GM18511 (cell line): ENCODE data around the gene DCTD.

Source experiments
- ATAC-seq: cut with Tn5 transposase; IDR thresholded peaks from one replicate; pipeline ENCODE4 v1.9.1; 2021; ENCODE audit warnings: mild to moderate bottlenecking, moderate library complexity; ENCODE audit not compliant: unreplicated experiment

The DCTD gene

GRCh38 chr4:182917182-182918043 lies at the start of gene DCTD:
TSS of gene DCTD (minus strand) at chr4:182917386. CDS start at chr4:182915568, 1,818 bp downstream.
- ATAC-seq = peak; percentile 83

DNA sequence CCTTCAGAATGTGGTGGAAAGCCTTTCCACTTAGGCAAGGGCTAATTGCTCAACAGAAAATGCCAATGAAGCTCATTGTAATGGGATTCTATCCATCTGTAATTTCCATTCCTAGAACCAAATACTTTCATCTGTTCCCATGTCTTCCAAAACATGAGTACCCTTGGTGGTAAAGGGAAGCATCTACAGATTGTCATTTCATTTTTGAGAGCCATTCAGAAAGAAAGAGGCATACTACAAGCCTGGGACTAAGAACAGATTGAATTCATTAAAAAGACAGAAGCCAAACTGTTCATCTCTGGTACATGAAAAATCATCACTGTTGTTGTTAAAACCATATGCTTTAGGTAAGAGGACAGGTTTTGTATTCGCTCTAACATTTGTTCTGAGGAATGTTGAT lies 43.6 kb upstream of the DCTD start:
- ATAC-seq = no peak

DNA sequence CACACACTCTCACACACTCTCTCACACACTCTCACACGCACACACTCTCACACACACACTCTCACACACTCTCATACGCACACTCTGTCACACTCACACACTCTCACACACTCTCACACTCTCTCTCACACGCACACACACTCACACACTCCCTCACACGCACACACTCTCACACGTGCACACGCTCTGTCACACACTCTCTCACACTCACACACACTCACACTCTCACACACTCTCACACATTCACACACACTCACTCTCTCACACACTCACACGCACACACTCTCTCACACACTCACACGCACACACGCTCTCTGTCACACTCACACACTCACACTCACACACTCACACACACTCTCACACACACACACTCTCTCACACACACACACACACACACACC lies 43.0 kb upstream of the DCTD start:
- ATAC-seq = no peak

DNA sequence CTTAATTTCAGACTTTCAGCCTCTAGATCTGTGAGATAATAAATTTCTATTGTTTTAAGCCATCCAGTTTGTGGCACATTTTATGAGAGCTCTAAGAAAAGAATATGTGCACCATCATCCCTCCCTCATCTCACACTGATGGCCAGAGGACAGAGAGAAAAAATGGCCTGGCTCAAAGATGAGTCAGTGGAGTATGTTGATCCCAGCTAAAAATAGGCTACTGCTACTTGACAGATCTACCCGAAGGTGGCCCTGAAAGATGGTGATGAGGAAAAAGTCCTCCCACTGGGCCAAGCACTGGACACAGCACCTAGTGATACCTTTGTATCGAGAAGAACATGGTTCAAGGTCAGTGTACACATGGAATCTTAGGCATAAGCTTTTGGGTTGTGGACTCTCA lies 38.2 kb upstream of the DCTD start:
- ATAC-seq = no peak

DNA sequence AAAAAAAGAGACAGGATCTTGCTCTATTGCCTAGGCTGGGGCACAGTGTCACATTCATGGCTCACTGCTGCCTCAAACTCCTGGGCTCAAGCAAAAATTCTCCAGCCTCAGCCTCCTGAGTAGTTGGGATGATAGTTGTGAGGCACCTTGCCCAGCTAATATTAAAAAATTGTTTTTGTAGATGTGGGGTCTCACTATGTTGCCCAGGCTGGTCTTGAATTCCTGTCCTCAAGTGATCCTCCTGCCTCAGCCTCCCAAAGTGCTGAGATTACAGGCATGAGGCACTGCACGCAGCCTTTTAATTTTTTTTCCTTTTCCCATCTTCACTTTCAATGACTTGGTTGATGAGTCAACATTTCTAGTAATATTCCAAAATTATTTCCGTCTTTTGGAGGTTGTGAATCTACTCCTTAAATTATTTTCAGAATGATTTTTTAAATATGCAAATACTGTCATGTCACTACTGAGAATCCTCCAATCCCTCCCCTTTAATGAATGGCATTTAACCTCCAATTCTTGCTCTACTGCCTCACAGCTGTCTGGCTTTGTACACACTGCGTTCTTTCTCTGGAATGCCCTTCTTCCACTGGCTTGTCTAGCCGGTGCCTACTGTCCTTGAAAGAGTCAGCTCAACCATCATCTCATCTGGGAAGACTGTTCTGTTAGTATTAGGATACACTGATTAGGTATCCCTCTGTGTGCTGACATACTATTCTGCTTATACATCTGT lies 27.5 kb upstream of the DCTD start:
- no peak for ATAC-seq

DNA sequence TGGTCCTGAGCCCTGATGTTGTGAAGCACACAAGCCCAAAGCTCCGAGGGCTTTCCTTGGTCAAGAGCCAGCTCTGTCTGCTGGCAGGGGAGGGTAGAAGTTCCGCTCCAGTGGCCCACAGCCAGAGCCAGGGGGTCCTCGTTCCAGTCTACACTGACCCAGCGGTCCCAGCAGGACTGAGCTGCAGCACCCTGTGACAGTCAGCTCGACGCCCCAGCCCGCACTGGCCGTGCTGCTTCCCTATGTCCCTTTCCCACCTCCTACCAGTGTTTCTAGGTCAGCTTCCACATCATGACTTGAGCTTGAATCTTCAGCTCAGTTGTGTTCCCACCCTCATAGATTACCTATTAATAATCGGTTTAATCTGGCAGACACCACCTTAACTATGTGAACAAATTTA lies 22.5 kb upstream of the DCTD start:
- ATAC-seq = no peak

DNA sequence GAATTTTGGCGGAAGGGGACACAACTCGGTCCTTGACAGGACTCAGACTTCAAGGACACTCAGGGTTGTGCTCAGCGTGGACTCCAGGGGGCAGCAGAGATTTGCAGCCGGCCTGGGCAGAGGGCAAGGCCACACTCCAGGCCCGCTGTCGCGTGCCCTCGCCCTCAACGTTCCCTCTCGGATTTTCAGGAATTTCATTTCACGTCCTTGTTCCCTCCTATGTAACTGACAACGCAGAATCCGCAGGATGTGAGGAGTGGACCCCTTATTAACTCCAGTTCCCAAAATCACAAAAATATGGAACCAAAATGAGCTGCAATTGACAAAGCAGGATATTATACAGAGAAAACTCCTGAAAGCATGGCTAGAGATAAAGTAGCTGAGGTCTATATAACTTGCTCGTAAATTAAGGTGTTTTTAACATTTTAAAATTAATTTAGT lies 21.0 kb upstream of the DCTD start:
- peak; percentile 96 for ATAC-seq

DNA sequence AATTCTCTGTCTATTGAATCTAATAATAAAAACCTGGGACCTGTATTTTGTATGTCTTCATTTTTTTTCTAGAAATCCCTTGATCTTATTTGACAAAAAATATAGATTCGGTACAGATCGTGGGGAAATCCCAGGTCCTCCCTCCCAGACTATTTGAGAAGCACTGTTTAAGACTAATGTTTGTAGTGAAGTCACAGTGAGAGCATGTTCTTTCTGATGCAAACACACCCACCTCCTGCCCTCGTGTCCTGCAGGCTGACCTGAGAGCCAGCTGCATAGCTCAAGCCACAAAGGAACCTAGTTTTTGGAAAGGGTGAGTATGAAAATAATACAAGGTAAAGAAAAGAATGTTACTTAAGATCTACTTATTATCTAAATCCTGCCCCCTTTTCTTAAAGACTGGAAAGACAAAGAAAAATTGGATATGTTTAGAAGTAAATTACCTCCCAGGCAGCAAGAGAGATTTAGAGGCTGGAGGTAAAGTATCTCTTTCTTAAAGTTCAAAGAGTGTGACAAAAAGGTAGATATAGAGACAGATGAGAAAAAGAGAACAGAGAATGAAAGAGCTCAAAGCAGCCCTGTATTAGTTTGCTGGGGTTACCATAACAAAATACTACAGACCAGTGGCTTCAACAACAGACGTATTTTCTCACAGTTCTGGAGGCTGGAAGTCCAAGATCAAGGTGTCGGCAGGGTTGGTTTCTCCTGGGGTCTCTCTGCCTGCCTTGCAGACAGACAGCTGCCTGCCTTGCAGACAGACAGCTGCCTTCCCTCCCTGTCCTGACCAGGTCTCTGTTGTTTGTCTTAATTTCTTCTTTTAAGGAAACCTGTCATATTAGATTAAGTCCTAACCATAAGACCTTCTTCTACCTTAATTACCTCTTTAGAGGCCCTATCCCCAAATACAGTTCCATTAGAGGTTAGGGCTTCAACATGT lies 20.4 kb upstream of the DCTD start:
- peak; percentile 33 for ATAC-seq

- ATAC-seq = no peak
Observed at GRCh38 chr4:182932651-182933050, 15.5 kb upstream of the DCTD start.

DNA sequence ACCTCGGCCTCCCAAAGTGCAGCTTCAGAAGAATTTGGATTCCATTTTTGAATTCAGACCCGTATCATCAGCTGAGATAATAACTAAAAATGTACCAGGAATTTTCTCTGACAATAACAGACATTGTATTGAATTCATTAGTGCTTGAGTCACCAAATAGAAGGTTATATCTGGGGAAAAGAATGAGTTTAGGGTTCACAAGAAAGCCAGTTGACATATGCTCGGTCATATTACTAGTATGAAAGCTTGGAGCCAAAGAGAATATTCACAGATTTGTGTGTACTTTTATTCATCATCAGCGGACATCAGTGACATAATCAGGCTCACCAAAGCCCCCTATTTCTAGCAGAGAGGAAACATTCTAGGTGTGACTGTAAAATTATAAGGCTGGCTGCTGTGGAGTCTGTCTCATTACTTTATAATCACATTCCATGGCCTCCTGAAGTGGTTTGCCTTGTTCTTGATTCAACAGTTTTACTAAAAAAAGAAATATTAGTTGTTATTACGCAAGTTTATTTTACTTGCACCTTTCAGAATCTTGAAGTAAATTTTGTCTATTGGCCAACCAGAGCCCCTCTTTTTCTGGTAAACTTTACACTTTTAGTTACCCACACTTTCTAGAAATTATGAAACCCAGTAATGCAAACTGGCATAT lies 14.6 kb upstream of the DCTD start:
- no peak for ATAC-seq

GRCh38 chr4:182930889-182931288 lies 13.7 kb upstream of the DCTD start:
- ATAC-seq = no peak

- ATAC-seq = no peak
Observed at GRCh38 chr4:182929296-182929695, 12.1 kb upstream of the DCTD start.

- no peak for ATAC-seq
Observed at GRCh38 chr4:182928061-182928460, 10.9 kb upstream of the DCTD start.

- ATAC-seq = no peak
Observed at GRCh38 chr4:182927505-182927904, 10.3 kb upstream of the DCTD start.

DNA sequence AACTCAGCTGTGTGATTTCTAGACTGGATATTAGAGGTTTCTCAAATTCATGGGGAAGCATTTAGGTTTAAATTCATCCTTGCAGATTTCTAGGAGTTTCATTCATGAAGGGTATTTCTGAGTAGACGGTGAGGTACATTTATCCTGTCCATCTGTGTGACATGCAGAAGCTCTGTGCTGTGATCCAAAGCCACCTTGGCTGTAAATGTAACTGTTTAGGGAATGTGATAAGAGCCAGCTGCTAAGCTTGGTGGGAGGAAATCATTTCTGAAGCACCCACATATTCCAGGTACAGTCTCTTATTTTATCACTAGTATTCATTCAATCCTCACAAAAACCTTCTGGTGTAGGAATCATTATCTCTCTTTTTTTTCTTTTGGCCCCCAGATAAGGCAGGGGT lies 8.7 kb upstream of the DCTD start:
- ATAC-seq = no peak

- peak; percentile 100 for ATAC-seq
Observed at GRCh38 chr4:182925298-182925757, 8.1 kb upstream of the DCTD start.

- no peak for ATAC-seq
Observed at GRCh38 chr4:182924497-182924896, 7.3 kb upstream of the DCTD start.

- no peak for ATAC-seq
Observed at GRCh38 chr4:182923796-182924340, 6.7 kb upstream of the DCTD start.

DNA sequence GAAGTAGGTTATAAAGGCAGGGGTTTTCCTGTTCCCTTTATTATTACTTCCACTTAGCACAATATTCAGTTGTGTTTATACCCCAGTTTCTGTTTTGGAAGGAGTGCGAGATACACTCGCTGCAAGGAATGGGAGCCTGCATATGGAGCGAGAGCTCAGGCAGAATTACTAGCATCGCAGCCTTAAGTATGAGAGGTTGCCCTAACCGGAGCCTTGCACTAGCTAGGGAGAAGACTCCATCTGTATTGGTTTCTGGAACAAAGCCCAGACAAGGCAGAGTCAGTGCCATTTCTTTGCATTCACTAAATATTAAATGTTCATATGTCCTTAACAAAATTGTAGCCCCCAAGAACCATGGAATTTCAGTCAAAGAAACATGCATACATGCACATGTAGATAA lies 6.2 kb upstream of the DCTD start:
- ATAC-seq = no peak
